ENCODE data around the gene SERPINB13.

DNA sequence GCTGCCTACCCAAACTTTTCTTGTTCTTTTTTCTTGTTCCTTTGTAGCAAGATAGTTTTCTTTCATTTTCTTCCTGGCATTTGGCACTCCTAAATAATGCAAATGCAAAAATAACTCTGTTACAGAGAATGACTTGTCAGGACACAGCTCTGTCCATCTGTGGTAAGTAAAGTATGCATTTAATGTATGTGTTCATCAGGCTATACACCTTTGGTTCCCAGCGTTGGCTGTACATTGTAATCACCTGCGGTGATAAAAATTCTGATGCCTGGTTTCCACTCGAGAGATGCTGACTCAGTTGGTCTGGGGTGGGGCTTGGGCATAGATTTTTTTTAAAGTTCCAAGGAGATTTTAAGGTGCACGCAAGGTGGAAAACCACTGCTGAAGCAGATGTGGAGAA lies at the start of gene SERPINB13:
- TF ChIP-seq CTCF (IDR thresholded peaks at IDR 0.05) (no peak), POLR2A (IDR thresholded peaks at IDR 0.05) (no peak)

Measured in body of pancreas (tissue), 4 donors.